Measurements from ENCODE around the gene MAGI2. TPM values are rescaled to one million over a fixed set of nuclear protein-coding genes. Genes with fewer than 3 reads are reported as not detected.

The MAGI2 gene
- total RNA-seq, 4 donors from 2014 or later: 7.8 to 44.7 (median 21.1) TPM

- no peaks in the 10 kb centered on the region for H3K36me3 ChIP-seq
- H3K9me3 ChIP-seq: no peaks in the 10 kb centered on the region
- no peaks in the 10 kb centered on the region for H3K4me1 ChIP-seq
- H3K27ac ChIP-seq: no peak overlapping the region
- H3K27me3 ChIP-seq: no peaks in the 10 kb centered on the region
- ATAC-seq: no peak
- 96 to 100% methylated on average over 2 of the region's 2 CpGs for WGBS, 2 donors (ENCODE audit: low coverage in 1 of 2)
- no peak for TF ChIP-seq POLR2AphosphoS5 (IDR thresholded peaks at IDR 0.05)
- H3K4me3 ChIP-seq: no peak overlapping the region
Measured at GRCh38 chr7:78967046-78967445, 486.4 kb downstream of the MAGI2 start.

GRCh38 chr7:78959477-78959876 is 494.0 kb downstream of the MAGI2 start:
- no peaks in the 10 kb centered on the region for H3K27me3 ChIP-seq
- WGBS, 2 donors (ENCODE audit: low coverage in 1 of 2): 72 to 79% methylated on average over 5 of the region's 5 CpGs
- no peak overlapping the region for H3K27ac ChIP-seq
- TF ChIP-seq CTCF (IDR thresholded peaks at IDR 0.05) (no peak), EP300 (IDR thresholded peaks at IDR 0.05) (no peak), POLR2AphosphoS5 (IDR thresholded peaks at IDR 0.05) (no peak), POLR2A (IDR thresholded peaks at IDR 0.05) (no peak)
- no peaks in the 10 kb centered on the region for H3K9me3 ChIP-seq
- no peaks in the 10 kb centered on the region for H3K36me3 ChIP-seq
- no peak for ATAC-seq
- no peak overlapping the region for H3K4me3 ChIP-seq
- H3K4me1 ChIP-seq: no peaks in the 10 kb centered on the region

GRCh38 chr7:78955329-78955728 is 498.1 kb downstream of the MAGI2 start:
- no peak overlapping the region for H3K4me3 ChIP-seq
- no peaks in the 10 kb centered on the region for H3K4me1 ChIP-seq
- no peak for TF ChIP-seq POLR2A (IDR thresholded peaks at IDR 0.05)
- no peak for TF ChIP-seq EP300 (IDR thresholded peaks at IDR 0.05)
- no peak for TF ChIP-seq CTCF (IDR thresholded peaks at IDR 0.05)
- no peak for TF ChIP-seq POLR2AphosphoS5 (IDR thresholded peaks at IDR 0.05)
- H3K36me3 ChIP-seq: no peaks in the 10 kb centered on the region
- no peaks in the 10 kb centered on the region for H3K27me3 ChIP-seq
- no peak for ATAC-seq
- no peak overlapping the region for H3K27ac ChIP-seq
- 83 to 100% methylated on average over 1 of the region's 1 CpG for WGBS, 2 donors (ENCODE audit: low coverage in 1 of 2)
- no peaks in the 10 kb centered on the region for H3K9me3 ChIP-seq

GRCh38 chr7:78953726-78954363 is 499.6 kb downstream of the MAGI2 start:
- Histone ChIP-seq H3K27ac (no peak overlapping the region), H3K4me1 (no peaks in the 10 kb centered on the region), H3K36me3 (no peaks in the 10 kb centered on the region), H3K4me3 (no peak overlapping the region), H3K9me3 (no peaks in the 10 kb centered on the region), H3K27me3 (no peaks in the 10 kb centered on the region)
- ATAC-seq: no peak
- TF ChIP-seq POLR2AphosphoS5 (IDR thresholded peaks at IDR 0.05): no peak
- TF ChIP-seq POLR2A (IDR thresholded peaks at IDR 0.05): no peak
- no peak for TF ChIP-seq CTCF (IDR thresholded peaks at IDR 0.05)
- TF ChIP-seq EP300 (IDR thresholded peaks at IDR 0.05): no peak
- WGBS, 2 donors (ENCODE audit: low coverage in 1 of 2): 55 to 70% methylated on average over 5 of the region's 5 CpGs

- ATAC-seq: no peak
- no peak overlapping the region for H3K4me3 ChIP-seq
- H3K4me1 ChIP-seq: no peaks in the 10 kb centered on the region
- no peaks in the 10 kb centered on the region for H3K9me3 ChIP-seq
- H3K27me3 ChIP-seq: no peaks in the 10 kb centered on the region
- WGBS, 2 donors (ENCODE audit: low coverage in 1 of 2): 67 to 83% methylated on average over 1 of the region's 1 CpG
- TF ChIP-seq POLR2AphosphoS5 (IDR thresholded peaks at IDR 0.05) (no peak), EP300 (IDR thresholded peaks at IDR 0.05) (no peak)
- H3K27ac ChIP-seq: no peak overlapping the region
- no peaks in the 10 kb centered on the region for H3K36me3 ChIP-seq
Measured at GRCh38 chr7:78953090-78953489, 500.4 kb downstream of the MAGI2 start.

GRCh38 chr7:78939669-78940068 is 513.8 kb downstream of the MAGI2 start:
- Histone ChIP-seq H3K9me3 (no peaks in the 10 kb centered on the region), H3K27ac (no peak overlapping the region), H3K36me3 (no peaks in the 10 kb centered on the region), H3K27me3 (no peaks in the 10 kb centered on the region), H3K4me1 (no peaks in the 10 kb centered on the region), H3K4me3 (no peak overlapping the region)
- TF ChIP-seq POLR2AphosphoS5 (IDR thresholded peaks at IDR 0.05): no peak
- 53 to 75% methylated on average over 4 of the region's 4 CpGs for WGBS, 2 donors (ENCODE audit: low coverage in 1 of 2)
- no peak for ATAC-seq
